OCI-LY3 (cell line): Measurements from ENCODE around the gene CA6.
"Not testable (repeated sequence)": the region's sequence is repeated elsewhere in the genome, so short reads cannot be mapped to it uniquely, and the experiment has no call there.

Experiments
- H2AFZ ChIP-seq: fragments of 200-600, 300-600 bp; shearing (Covaris generic); 2 replicates; pipeline ENCODE4 v1.6.0; 2014; ENCODE audit warnings: antibody characterized with exemption, low read depth, low read length
- H3K27ac ChIP-seq: fragments of 200-600, 300-600 bp; sonication (generic); 2 replicates; pipeline ENCODE4 v1.5.1; 2014; ENCODE audit warnings: mild to moderate bottlenecking, low read length, moderate library complexity, mixed read lengths
- H3K27me3 ChIP-seq: fragments of 200-600, 300-600 bp; sonication (generic); 2 replicates; pipeline ENCODE4 v1.6.1; 2014; ENCODE audit warnings: low read depth, low read length, mixed read lengths
- H3K36me3 ChIP-seq: fragments of 200-600, 300-600 bp; sonication (generic); replicated peaks from 2 replicates; pipeline ENCODE3; 2014; ENCODE audit warnings: low read depth, low read length, mixed read lengths
- H3K4me1 ChIP-seq: fragments of 300-600, 200-600 bp; sonication (generic); 2 replicates; pipeline ENCODE4 v1.6.1; 2014; ENCODE audit warnings: low read length, mixed read lengths
- H3K4me2 ChIP-seq: fragments of 200-600, 300-600 bp; sonication (generic); 2 replicates; pipeline ENCODE4 v1.6.1; 2014; ENCODE audit warnings: low read length, mixed read lengths
- H3K4me3 ChIP-seq: fragments of 300-600, 200-600 bp; sonication (generic); 2 replicates; pipeline ENCODE4 v1.5.1; 2014; ENCODE audit warnings: antibody characterized with exemption, mild to moderate bottlenecking, low read length, moderate library complexity
- H3K79me2 ChIP-seq: fragments of 300-600, 200-600 bp; shearing (Covaris generic); 2 replicates; pipeline ENCODE4 v1.6.1; 2014; ENCODE audit warnings: mild to moderate bottlenecking, low read length, mixed read lengths
- H3K9ac ChIP-seq: fragments of 300-600, 200-600 bp; shearing (Covaris generic); 2 replicates; pipeline ENCODE4 v1.6.0; 2014; ENCODE audit warnings: mild to moderate bottlenecking, low read length, moderate library complexity
- H3K9me3 ChIP-seq: fragments of 200-600, 300-600 bp; shearing (Covaris generic); 2 replicates; pipeline ENCODE4 v1.6.1; 2014; ENCODE audit warnings: low read length, mixed read lengths; ENCODE audit not compliant: insufficient read depth
- H4K20me1 ChIP-seq: fragments of 200-600, 300-600 bp; sonication (generic); 2 replicates; pipeline ENCODE4 v1.6.1; 2016; ENCODE audit warnings: low read length, mixed read lengths; ENCODE audit not compliant: insufficient read depth
- EZH2phosphoT487 ChIP-seq: fragments of 200-600 bp; shearing (Covaris generic); IDR thresholded peaks from 2 replicates; pipeline ENCODE4 v1.6.1; 2018; ENCODE audit warnings: antibody characterized with exemption, mixed run types, low read depth
- TF ChIP-seq, protein P1 (sequence below): fragments of 200-600, 300-600 bp; sonication (generic); IDR thresholded peaks from 2 replicates; pipeline ENCODE4 v1.5.1; 2014; ENCODE audit warnings: antibody characterized with exemption, low read length, low read depth

CA6 gene

DNA sequence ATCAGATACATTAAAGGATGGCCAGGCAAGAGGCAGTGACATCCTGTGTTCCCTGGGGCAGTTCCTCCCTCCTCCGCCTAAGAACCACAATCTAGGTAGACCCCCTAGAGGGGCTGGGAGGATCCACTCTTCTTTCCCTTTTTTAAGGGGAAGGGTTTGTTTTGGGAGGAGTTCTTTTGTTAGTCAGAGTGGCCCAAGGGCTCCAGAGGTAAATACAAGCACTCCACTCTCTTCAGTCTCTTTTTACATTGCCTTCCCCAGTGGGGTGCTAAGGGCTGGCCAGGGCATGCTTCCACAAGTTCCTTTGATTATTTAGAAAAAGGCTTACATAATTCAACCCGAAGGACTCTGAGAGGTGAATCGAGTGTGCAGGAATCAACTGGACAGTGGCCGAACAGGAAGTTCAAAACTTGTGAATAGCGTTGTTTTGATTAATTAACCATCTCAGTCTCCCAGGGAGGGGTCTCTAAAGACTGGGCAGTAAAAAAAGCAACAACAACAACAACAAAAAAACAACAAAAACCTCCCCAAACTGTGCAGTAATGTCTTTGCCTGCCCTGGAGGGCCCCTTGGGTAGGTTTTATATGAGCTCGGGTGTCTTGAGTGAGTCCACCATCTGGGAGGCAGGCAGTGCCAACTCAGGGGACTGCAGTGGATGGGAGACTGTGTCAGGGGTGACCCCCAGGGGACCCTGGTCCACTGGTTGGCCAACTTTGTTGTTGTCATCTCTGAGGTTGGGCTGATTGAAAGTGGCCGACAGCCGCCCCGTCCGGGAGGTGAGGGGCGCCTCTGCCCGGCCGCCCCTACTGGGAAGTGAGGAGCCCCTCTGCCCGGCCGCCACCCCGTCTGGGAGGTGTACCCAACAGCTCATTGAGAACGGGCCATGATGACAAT lies 34.0 kb upstream of the CA6 start:
- no peak overlapping the region for H3K27ac ChIP-seq
- H4K20me1 ChIP-seq, result no peaks in the 10 kb centered on the region
- H3K27me3 ChIP-seq, result peaks cover 6% of the 10 kb centered on the region; the same call in 1 of the 2 replicates
- H2AFZ ChIP-seq, result no peak overlapping the region
- H3K9ac ChIP-seq, result no peak overlapping the region
- no peaks in the 10 kb centered on the region for H3K36me3 ChIP-seq
- no peak overlapping the region for H3K4me3 ChIP-seq
- H3K9me3 ChIP-seq, result no peaks in the 10 kb centered on the region
- TF ChIP-seq, protein P1, sequence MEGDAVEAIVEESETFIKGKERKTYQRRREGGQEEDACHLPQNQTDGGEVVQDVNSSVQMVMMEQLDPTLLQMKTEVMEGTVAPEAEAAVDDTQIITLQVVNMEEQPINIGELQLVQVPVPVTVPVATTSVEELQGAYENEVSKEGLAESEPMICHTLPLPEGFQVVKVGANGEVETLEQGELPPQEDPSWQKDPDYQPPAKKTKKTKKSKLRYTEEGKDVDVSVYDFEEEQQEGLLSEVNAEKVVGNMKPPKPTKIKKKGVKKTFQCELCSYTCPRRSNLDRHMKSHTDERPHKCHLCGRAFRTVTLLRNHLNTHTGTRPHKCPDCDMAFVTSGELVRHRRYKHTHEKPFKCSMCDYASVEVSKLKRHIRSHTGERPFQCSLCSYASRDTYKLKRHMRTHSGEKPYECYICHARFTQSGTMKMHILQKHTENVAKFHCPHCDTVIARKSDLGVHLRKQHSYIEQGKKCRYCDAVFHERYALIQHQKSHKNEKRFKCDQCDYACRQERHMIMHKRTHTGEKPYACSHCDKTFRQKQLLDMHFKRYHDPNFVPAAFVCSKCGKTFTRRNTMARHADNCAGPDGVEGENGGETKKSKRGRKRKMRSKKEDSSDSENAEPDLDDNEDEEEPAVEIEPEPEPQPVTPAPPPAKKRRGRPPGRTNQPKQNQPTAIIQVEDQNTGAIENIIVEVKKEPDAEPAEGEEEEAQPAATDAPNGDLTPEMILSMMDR, result no peak
- no peak for TF ChIP-seq EZH2phosphoT487
- no peak overlapping the region for H3K4me2 ChIP-seq
- no peaks in the 10 kb centered on the region for H3K79me2 ChIP-seq
- H3K4me1 ChIP-seq, result no peaks in the 10 kb centered on the region

DNA sequence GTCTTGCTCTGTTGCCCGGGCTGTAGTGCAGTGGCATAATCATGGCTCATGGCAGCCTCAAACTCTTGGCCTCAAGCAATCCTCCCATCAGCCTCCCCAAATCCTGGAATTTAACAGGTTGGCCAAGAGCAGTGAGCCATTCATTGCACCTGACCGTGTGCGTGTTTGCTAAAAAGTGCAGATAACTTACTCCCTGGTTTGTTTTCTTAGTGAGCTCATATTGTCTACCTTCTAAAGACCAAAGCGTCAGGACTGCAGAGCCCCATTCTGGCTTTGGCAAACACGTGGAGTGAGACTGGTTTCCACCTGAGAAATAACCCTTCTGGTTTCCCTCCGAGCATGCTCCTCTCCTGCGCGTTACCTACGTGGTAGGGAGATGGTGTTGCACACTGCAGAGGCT lies 32.2 kb upstream of the CA6 start:
- H3K27ac ChIP-seq, result no peak overlapping the region
- H3K27me3 ChIP-seq, result peaks cover 6% of the 10 kb centered on the region; the same call in 1 of the 2 replicates
- no peak overlapping the region for H3K9ac ChIP-seq
- no peaks in the 10 kb centered on the region for H3K4me1 ChIP-seq
- no peak overlapping the region for H3K4me2 ChIP-seq
- H3K36me3 ChIP-seq, result no peaks in the 10 kb centered on the region
- no peak overlapping the region for H3K4me3 ChIP-seq
- H3K79me2 ChIP-seq, result no peaks in the 10 kb centered on the region
- no peak overlapping the region for H2AFZ ChIP-seq
- no peaks in the 10 kb centered on the region for H4K20me1 ChIP-seq
- TF ChIP-seq EZH2phosphoT487, result no peak
- TF ChIP-seq, protein P1, result no peak
- H3K9me3 ChIP-seq, result no peaks in the 10 kb centered on the region

- H3K4me2 ChIP-seq, result no peak overlapping the region
- H4K20me1 ChIP-seq, result no peaks in the 10 kb centered on the region
- H2AFZ ChIP-seq, result no peak overlapping the region
- no peak overlapping the region for H3K9ac ChIP-seq
- no peaks in the 10 kb centered on the region for H3K36me3 ChIP-seq
- H3K79me2 ChIP-seq, result no peaks in the 10 kb centered on the region
- H3K9me3 ChIP-seq, result no peaks in the 10 kb centered on the region
- no peak overlapping the region for H3K4me3 ChIP-seq
- H3K4me1 ChIP-seq, result no peaks in the 10 kb centered on the region
- no peak overlapping the region for H3K27ac ChIP-seq
- TF ChIP-seq EZH2phosphoT487, result no peak
- TF ChIP-seq, protein P1, result no peak
- H3K27me3 ChIP-seq, result peaks cover 6% of the 10 kb centered on the region; the same call in 1 of the 2 replicates
Measured at GRCh38 chr1:8914466-8914865, 31.2 kb upstream of the CA6 start.

- no peak overlapping the region for H3K4me2 ChIP-seq
- no peak overlapping the region for H3K9ac ChIP-seq
- H3K27me3 ChIP-seq, result peaks cover 6% of the 10 kb centered on the region; the same call in 1 of the 2 replicates
- no peak overlapping the region for H2AFZ ChIP-seq
- TF ChIP-seq, protein P1, result no peak
- TF ChIP-seq EZH2phosphoT487, result no peak
- no peaks in the 10 kb centered on the region for H4K20me1 ChIP-seq
- H3K4me3 ChIP-seq, result no peak overlapping the region
- no peak overlapping the region for H3K27ac ChIP-seq
- H3K9me3 ChIP-seq, result no peaks in the 10 kb centered on the region
- H3K4me1 ChIP-seq, result no peaks in the 10 kb centered on the region
- no peaks in the 10 kb centered on the region for H3K36me3 ChIP-seq
- no peaks in the 10 kb centered on the region for H3K79me2 ChIP-seq
Measured at GRCh38 chr1:8915446-8915845, 30.2 kb upstream of the CA6 start.

- H3K9me3 ChIP-seq, H3K79me2 ChIP-seq, H4K20me1 ChIP-seq, H2AFZ ChIP-seq, H3K4me3 ChIP-seq, H3K4me1 ChIP-seq, H3K27ac ChIP-seq, H3K36me3 ChIP-seq, H3K9ac ChIP-seq, H3K4me2 ChIP-seq, H3K27me3 ChIP-seq: not testable (repeated sequence)
Measured at GRCh38 chr1:8917536-8917935, 28.1 kb upstream of the CA6 start.
